PC-3 (cell line): ENCODE data around the gene TTYH2.

ENCODE experiments used
- EZH2 ChIP-seq: fragments of 300-600 bp; sonication (generic); IDR thresholded peaks from one replicate; pipeline ENCODE4 v1.6.1; 2017; ENCODE audit warnings: antibody characterized with exemption, mild to moderate bottlenecking, low read length; ENCODE audit not compliant: unreplicated experiment
- TF ChIP-seq, protein P1 (sequence below): fragments of 300-600 bp; sonication (generic); conservative IDR thresholded peaks from 2 replicates; pipeline ENCODE4 v1.5.1; 2017; ENCODE audit warnings: antibody characterized with exemption, low read depth, mild to moderate bottlenecking, low read length

DNA sequence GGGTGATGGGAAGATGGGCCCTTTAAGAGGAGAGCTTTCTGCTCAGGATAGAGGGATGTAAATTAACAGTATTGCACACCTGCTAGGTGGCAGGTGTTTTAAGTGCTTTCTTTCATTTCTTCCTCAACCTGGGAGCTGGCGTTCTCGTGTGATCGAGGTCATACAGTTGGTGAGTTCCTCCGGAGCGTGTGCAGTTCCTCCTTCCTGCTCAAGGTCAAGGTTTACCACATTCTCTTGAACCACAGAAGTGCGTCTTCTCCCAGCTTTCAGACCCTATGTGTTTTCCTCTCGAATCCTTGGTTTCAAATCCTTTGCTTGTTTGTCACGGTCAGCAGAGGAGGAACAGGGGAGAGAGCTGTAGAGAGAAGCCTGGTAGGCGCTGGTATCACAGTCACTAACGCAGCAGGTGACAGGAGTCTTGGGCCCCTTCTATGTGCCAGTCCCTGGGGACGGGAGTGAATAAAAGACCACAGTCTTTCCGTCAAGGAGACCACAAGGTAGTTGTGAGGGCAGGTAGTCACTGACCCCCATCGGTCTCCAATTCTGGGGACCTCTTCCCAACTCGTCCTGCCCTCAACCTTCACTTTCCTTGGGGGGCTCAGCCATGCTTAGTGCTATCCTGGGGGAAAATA lies 61.5 kb downstream of the TTYH2 start:
- TF ChIP-seq, protein P1, sequence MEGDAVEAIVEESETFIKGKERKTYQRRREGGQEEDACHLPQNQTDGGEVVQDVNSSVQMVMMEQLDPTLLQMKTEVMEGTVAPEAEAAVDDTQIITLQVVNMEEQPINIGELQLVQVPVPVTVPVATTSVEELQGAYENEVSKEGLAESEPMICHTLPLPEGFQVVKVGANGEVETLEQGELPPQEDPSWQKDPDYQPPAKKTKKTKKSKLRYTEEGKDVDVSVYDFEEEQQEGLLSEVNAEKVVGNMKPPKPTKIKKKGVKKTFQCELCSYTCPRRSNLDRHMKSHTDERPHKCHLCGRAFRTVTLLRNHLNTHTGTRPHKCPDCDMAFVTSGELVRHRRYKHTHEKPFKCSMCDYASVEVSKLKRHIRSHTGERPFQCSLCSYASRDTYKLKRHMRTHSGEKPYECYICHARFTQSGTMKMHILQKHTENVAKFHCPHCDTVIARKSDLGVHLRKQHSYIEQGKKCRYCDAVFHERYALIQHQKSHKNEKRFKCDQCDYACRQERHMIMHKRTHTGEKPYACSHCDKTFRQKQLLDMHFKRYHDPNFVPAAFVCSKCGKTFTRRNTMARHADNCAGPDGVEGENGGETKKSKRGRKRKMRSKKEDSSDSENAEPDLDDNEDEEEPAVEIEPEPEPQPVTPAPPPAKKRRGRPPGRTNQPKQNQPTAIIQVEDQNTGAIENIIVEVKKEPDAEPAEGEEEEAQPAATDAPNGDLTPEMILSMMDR: no peak
- TF ChIP-seq EZH2: no peak
